ENCODE results near the gene NDFIP2. TPM values are rescaled to one million over a fixed set of nuclear protein-coding genes. Genes with fewer than 3 reads are reported as not detected.

Gene NDFIP2
- total RNA-seq (49.3 TPM), polyA plus RNA-seq (15.7 TPM)

GRCh38 chr13:79480954-79481684 is at the start of gene NDFIP2:
TSS of gene NDFIP2 (plus strand) at chr13:79481155. CDS start at chr13:79481204, 49 bp downstream.
- no peaks in the 10 kb centered on the region for H3K4me1 ChIP-seq (ENCODE audit: insufficient read depth)
- no peak for DNase-seq (ENCODE audit: extremely low spot score)
- H3K4me3 ChIP-seq (ENCODE audit: low read depth, low read length) = peak within 1 kb of the TSS; percentile 73
- WGBS = under 1% methylated on average over 74 of the region's 74 CpGs
- no peaks in the 10 kb centered on the region for H3K36me3 ChIP-seq (ENCODE audit: insufficient read depth)
- peak within 1 kb of the TSS; percentile 25 for H3K27ac ChIP-seq (ENCODE audit: low read depth)

GRCh38 chr13:79432086-79432485 is 48.9 kb upstream of the NDFIP2 start:
- 92% methylated on average over 6 of the region's 6 CpGs for WGBS
- Histone ChIP-seq H3K4me3 (ENCODE audit: low read depth, low read length) (no peak overlapping the region), H3K27ac (ENCODE audit: low read depth) (no peak overlapping the region), H3K4me1 (ENCODE audit: insufficient read depth) (no peaks in the 10 kb centered on the region), H3K36me3 (ENCODE audit: insufficient read depth) (no peaks in the 10 kb centered on the region)
- DNase-seq (ENCODE audit: extremely low spot score) = no peak

GRCh38 chr13:79432992-79433391 is 48.0 kb upstream of the NDFIP2 start:
- DNase-seq (ENCODE audit: extremely low spot score) = no peak
- H3K4me3 ChIP-seq (ENCODE audit: low read depth, low read length) = no peak overlapping the region
- H3K4me1 ChIP-seq (ENCODE audit: insufficient read depth) = no peaks in the 10 kb centered on the region
- 98% methylated on average over 11 of the region's 11 CpGs for WGBS
- H3K27ac ChIP-seq (ENCODE audit: low read depth) = no peak overlapping the region
- no peaks in the 10 kb centered on the region for H3K36me3 ChIP-seq (ENCODE audit: insufficient read depth)

GRCh38 chr13:79434556-79434955 is 46.4 kb upstream of the NDFIP2 start:
- 34% methylated on average over 1 of the region's 1 CpG for WGBS
- DNase-seq (ENCODE audit: extremely low spot score) = no peak
- Histone ChIP-seq H3K27ac (ENCODE audit: low read depth) (no peak overlapping the region), H3K4me1 (ENCODE audit: insufficient read depth) (no peaks in the 10 kb centered on the region), H3K4me3 (ENCODE audit: low read depth, low read length) (no peak overlapping the region), H3K36me3 (ENCODE audit: insufficient read depth) (no peaks in the 10 kb centered on the region)

GRCh38 chr13:79435561-79435990 is 45.4 kb upstream of the NDFIP2 start:
- DNase-seq (ENCODE audit: extremely low spot score) = no peak
- H3K4me3 ChIP-seq (ENCODE audit: low read depth, low read length) = no peak overlapping the region

GRCh38 chr13:79439275-79439674 is 41.7 kb upstream of the NDFIP2 start:
- no peaks in the 10 kb centered on the region for H3K36me3 ChIP-seq (ENCODE audit: insufficient read depth)
- H3K27ac ChIP-seq (ENCODE audit: low read depth) = no peak overlapping the region
- DNase-seq (ENCODE audit: extremely low spot score) = no peak
- 91% methylated on average over 1 of the region's 1 CpG for WGBS
- no peaks in the 10 kb centered on the region for H3K4me1 ChIP-seq (ENCODE audit: insufficient read depth)
- no peak overlapping the region for H3K4me3 ChIP-seq (ENCODE audit: low read depth, low read length)

More at GRCh38 chr13:79435561-79435990, 45.4 kb upstream of the NDFIP2 start:
- WGBS = 25% methylated on average over 1 of the region's 1 CpG
- Histone ChIP-seq H3K27ac (ENCODE audit: low read depth) (no peak overlapping the region), H3K4me1 (ENCODE audit: insufficient read depth) (no peaks in the 10 kb centered on the region), H3K36me3 (ENCODE audit: insufficient read depth) (no peaks in the 10 kb centered on the region)

- Histone ChIP-seq H3K4me1 (ENCODE audit: insufficient read depth) (no peaks in the 10 kb centered on the region), H3K36me3 (ENCODE audit: insufficient read depth) (no peaks in the 10 kb centered on the region), H3K27ac (ENCODE audit: low read depth) (no peak overlapping the region), H3K4me3 (ENCODE audit: low read depth, low read length) (no peak overlapping the region)
- WGBS = 89% methylated on average over 5 of the region's 5 CpGs
- DNase-seq (ENCODE audit: extremely low spot score) = no peak
Measured at GRCh38 chr13:79440958-79441528, 39.9 kb upstream of the NDFIP2 start.

- 65% methylated on average over 1 of the region's 1 CpG for WGBS
- H3K4me1 ChIP-seq (ENCODE audit: insufficient read depth) = no peaks in the 10 kb centered on the region
- no peak overlapping the region for H3K27ac ChIP-seq (ENCODE audit: low read depth)
- no peaks in the 10 kb centered on the region for H3K36me3 ChIP-seq (ENCODE audit: insufficient read depth)
- no peak for DNase-seq (ENCODE audit: extremely low spot score)
- H3K4me3 ChIP-seq (ENCODE audit: low read depth, low read length) = no peak overlapping the region
Measured at GRCh38 chr13:79442221-79442620, 38.7 kb upstream of the NDFIP2 start.

- Histone ChIP-seq H3K36me3 (ENCODE audit: insufficient read depth) (no peaks in the 10 kb centered on the region), H3K4me1 (ENCODE audit: insufficient read depth) (no peaks in the 10 kb centered on the region), H3K27ac (ENCODE audit: low read depth) (no peak overlapping the region), H3K4me3 (ENCODE audit: low read depth, low read length) (no peak overlapping the region)
- DNase-seq (ENCODE audit: extremely low spot score) = no peak
- WGBS = 86% methylated on average over 3 of the region's 3 CpGs
Measured at GRCh38 chr13:79442706-79443105, 38.2 kb upstream of the NDFIP2 start.

- 88% methylated on average over 11 of the region's 11 CpGs for WGBS
Measured at GRCh38 chr13:79445968-79446645, 34.8 kb upstream of the NDFIP2 start.

GRCh38 chr13:79447141-79447540 is 33.8 kb upstream of the NDFIP2 start:
- H3K36me3 ChIP-seq (ENCODE audit: insufficient read depth) = no peaks in the 10 kb centered on the region
- DNase-seq (ENCODE audit: extremely low spot score) = no peak
- H3K27ac ChIP-seq (ENCODE audit: low read depth) = no peak overlapping the region
- H3K4me1 ChIP-seq (ENCODE audit: insufficient read depth) = no peaks in the 10 kb centered on the region
- 58% methylated on average over 4 of the region's 4 CpGs for WGBS
- H3K4me3 ChIP-seq (ENCODE audit: low read depth, low read length) = no peak overlapping the region

More at GRCh38 chr13:79445968-79446645, 34.8 kb upstream of the NDFIP2 start:
- no peak overlapping the region for H3K27ac ChIP-seq (ENCODE audit: low read depth)
- no peaks in the 10 kb centered on the region for H3K36me3 ChIP-seq (ENCODE audit: insufficient read depth)
- H3K4me3 ChIP-seq (ENCODE audit: low read depth, low read length) = no peak overlapping the region
- no peaks in the 10 kb centered on the region for H3K4me1 ChIP-seq (ENCODE audit: insufficient read depth)
- DNase-seq (ENCODE audit: extremely low spot score) = no peak

GRCh38 chr13:79447741-79448140 is 33.2 kb upstream of the NDFIP2 start:
- no peaks in the 10 kb centered on the region for H3K4me1 ChIP-seq (ENCODE audit: insufficient read depth)
- H3K36me3 ChIP-seq (ENCODE audit: insufficient read depth) = no peaks in the 10 kb centered on the region
- WGBS = 56% methylated on average over 2 of the region's 2 CpGs
- no peak overlapping the region for H3K4me3 ChIP-seq (ENCODE audit: low read depth, low read length)
- no peak overlapping the region for H3K27ac ChIP-seq (ENCODE audit: low read depth)
- no peak for DNase-seq (ENCODE audit: extremely low spot score)

- Histone ChIP-seq H3K4me1 (ENCODE audit: insufficient read depth) (no peaks in the 10 kb centered on the region), H3K36me3 (ENCODE audit: insufficient read depth) (no peaks in the 10 kb centered on the region), H3K4me3 (ENCODE audit: low read depth, low read length) (no peak overlapping the region), H3K27ac (ENCODE audit: low read depth) (no peak overlapping the region)
- 66% methylated on average over 1 of the region's 1 CpG for WGBS
- DNase-seq (ENCODE audit: extremely low spot score) = no peak
Measured at GRCh38 chr13:79448413-79448812, 32.5 kb upstream of the NDFIP2 start.

- no peaks in the 10 kb centered on the region for H3K4me1 ChIP-seq (ENCODE audit: insufficient read depth)
- no peak overlapping the region for H3K27ac ChIP-seq (ENCODE audit: low read depth)
- H3K4me3 ChIP-seq (ENCODE audit: low read depth, low read length) = no peak overlapping the region
- no peaks in the 10 kb centered on the region for H3K36me3 ChIP-seq (ENCODE audit: insufficient read depth)
- no peak for DNase-seq (ENCODE audit: extremely low spot score)
- WGBS = 91% methylated on average over 4 of the region's 4 CpGs
Measured at GRCh38 chr13:79450110-79450509, 30.8 kb upstream of the NDFIP2 start.
